ENCODE measurements around the gene FDX1.
"Not testable (repeated sequence)": the region's sequence is repeated elsewhere in the genome, so short reads cannot be mapped to it uniquely, and the experiment has no call there.

FDX1 gene

GRCh38 chr11:110429731-110430266 lies at the start of gene FDX1:
TSS of gene FDX1 (plus strand) at chr11:110429948. CDS start at chr11:110430121, 173 bp downstream.
- DNase-seq (ENCODE audit: low read depth in 2 of 3, low spot score in 2 of 3), result peak; percentile 66 to 82 (median 79)

GRCh38 chr11:110380836-110381622 lies 48.7 kb upstream of the FDX1 start:
- DNase-seq (ENCODE audit: low read depth in 2 of 3, low spot score in 2 of 3), result no peak

GRCh38 chr11:110388231-110388630 lies 41.5 kb upstream of the FDX1 start:
- not testable (repeated sequence) for DNase-seq (ENCODE audit: low read depth in 2 of 3, low spot score in 2 of 3)

DNA sequence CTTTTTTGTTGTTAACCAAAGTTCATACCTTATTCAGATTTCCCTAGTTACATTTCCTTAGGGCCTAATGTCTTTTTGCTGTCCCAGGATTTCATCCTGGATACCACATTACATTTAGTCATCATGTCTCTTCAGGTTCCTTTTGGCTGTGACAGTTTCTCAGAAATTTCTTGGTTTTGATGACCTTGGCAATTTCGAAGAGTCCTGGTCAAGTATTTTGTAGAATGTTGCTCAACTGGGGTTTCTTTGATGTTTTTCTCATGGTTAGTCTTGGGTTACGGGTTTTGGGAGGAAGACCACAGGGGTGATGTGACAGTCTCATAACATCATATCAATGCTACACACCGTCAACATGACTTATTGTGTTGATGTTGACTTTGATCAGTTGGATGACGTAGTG lies 39.8 kb upstream of the FDX1 start:
- no peak for DNase-seq (ENCODE audit: low read depth in 2 of 3, low spot score in 2 of 3)

GRCh38 chr11:110392056-110392455 lies 37.7 kb upstream of the FDX1 start:
- no peak for DNase-seq (ENCODE audit: low read depth in 2 of 3, low spot score in 2 of 3)

GRCh38 chr11:110397668-110398286 lies 32.0 kb upstream of the FDX1 start:
- DNase-seq (ENCODE audit: low read depth in 2 of 3, low spot score in 2 of 3), result not testable (repeated sequence)

DNA sequence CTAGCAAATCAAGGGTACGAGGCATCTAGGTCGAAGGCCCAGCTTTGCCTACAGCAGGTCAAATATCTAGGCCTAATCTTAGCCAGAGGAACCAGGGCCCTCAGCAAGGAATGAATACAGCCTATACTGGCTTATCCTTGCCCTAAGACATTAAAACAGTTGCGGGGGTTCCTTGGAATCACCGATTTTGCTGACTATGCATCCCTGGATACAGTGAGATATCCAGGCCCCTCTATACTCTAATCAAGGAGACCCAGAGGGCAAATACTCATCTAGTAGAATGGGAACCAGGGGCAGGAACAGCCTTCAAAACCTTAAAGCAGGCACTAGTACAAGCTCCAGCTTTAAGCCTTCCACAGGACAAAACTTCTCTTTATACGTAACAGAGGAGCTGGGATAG lies 26.2 kb upstream of the FDX1 start:
- DNase-seq (ENCODE audit: low read depth in 2 of 3, low spot score in 2 of 3), result not testable (repeated sequence)

DNA sequence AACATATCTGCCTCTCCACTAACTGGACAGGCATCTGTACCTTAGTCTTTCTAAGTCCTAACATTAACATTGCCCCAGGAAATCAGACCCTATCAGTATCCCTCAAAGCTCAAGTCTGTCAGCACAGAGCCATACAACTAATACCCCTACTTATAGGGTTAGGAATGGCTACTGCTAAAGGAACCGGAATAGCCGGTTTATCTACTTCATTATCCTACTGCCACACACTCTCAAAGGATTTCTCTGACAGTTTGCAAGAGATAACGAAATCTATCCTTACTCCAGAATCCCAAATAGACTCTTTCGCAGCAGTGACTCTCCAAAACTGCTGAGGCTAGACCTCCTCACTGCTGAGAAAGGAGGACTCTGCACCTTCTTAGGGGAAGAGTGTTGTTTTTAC lies 24.1 kb upstream of the FDX1 start:
- not testable (repeated sequence) for DNase-seq (ENCODE audit: low read depth in 2 of 3, low spot score in 2 of 3)

- DNase-seq (ENCODE audit: low read depth in 2 of 3, low spot score in 2 of 3), result no peak
These were observed 22.4 kb upstream of the FDX1 start for GRCh38 chr11:110407315-110407714.

DNA sequence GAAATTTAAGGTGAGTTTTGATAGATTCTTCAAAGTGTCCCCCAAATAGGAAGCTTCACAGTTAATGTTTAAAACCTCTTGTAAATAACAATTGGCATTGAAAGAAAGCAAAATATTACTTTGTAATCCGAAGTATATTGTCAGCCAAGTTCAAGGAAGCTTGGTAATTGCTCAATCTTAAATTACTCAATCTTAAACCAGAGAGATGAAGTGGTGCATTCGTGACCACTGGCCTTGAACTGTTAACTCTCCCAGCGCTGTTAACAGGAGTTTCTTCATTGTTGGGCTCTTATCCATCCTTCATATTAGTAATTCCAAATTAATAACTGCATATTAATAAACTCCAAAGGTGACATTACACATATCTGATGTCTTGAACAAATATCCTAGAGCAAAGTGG lies 20.6 kb upstream of the FDX1 start:
- no peak for DNase-seq (ENCODE audit: low read depth in 2 of 3, low spot score in 2 of 3)

DNA sequence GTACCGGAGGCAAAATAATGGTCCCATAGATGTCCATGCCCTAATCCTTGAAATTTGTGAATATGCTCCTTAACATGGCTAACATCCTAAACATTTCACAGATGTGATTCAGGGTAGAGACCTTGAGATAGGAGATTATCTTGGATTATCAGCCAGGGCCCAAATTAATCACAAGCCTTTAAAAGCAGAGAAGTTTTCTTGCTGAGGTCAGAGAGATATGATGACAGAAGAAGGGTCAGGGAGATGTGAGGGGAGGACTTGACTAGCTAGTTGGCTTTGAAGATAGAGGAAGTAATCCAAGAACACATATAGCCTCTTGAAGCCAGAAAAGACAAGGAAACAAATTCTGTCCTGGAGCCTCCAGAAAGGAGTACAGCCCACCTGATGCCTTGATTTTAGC lies 19.1 kb upstream of the FDX1 start:
- DNase-seq (ENCODE audit: low read depth in 2 of 3, low spot score in 2 of 3), result no peak

DNA sequence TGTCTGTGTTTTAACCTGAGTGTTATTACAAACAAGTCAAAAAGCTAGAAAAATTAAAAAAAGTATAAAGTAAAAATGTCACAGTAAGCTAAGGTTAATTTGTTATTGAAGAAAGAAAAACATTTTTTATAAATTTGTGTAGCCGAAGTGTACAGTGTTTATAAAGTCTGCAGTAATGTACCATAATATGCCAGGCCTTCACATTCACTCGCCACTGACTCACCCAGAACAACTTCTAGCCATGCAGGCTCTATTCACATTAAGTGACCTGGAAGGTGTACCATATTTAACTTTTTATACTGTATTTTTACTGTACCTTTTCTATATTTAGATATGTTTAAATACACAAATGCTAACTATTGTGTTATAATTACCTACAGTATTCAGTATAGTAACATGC lies 14.7 kb upstream of the FDX1 start:
- DNase-seq (ENCODE audit: low read depth in 2 of 3, low spot score in 2 of 3), result no peak

DNA sequence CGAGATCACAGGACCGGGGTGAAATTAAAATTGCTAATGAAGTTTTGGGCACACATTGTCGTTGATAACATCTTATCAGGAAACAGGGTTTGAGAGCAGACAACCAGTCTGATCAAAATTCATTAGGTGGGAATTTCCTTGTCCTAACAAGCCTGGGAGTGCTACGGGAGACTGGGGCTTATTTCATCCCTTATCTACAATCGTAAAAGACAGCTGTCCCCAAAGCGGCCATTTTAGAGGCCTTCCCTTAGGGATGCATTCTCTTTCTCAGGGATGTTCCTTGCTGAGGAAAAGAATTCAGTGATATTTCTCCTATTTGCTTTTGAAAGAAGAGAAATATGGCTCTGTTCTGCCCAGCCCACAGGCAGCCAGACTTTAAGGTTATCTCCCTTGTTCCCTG lies 8.1 kb upstream of the FDX1 start:
- not testable (repeated sequence) for DNase-seq (ENCODE audit: low read depth in 2 of 3, low spot score in 2 of 3)

DNA sequence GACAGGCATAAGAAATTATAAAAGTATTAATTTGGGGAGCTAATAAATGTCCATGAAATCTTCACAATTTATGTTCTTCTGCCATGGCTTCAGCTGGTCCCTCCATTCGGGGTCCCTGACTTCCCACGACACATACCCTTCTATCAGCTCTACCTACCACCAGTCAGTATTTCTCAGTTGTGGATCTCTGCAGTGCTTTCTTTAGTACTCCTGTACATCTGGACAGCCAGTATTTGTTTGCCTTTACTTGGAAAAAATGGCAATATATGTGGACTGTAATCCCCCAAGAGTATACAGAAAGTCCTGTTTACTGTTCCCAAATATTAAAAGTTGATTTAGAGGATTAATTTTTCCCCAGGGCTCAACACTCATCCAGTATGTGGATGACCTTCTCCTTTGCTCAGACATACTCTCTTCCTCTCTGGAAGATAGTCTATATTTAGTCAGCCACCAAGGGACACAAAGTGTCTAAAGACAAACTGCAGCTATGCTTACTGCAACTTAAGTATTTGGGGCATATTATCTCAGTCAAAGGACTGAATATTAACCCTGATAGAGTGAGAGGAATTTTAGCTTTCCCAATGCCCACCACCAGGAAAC lies 7.3 kb upstream of the FDX1 start:
- no peak for DNase-seq (ENCODE audit: low read depth in 2 of 3, low spot score in 2 of 3)

- no peak for DNase-seq (ENCODE audit: low read depth in 2 of 3, low spot score in 2 of 3)
These were observed 4.8 kb upstream of the FDX1 start for GRCh38 chr11:110424775-110425444.

DNA sequence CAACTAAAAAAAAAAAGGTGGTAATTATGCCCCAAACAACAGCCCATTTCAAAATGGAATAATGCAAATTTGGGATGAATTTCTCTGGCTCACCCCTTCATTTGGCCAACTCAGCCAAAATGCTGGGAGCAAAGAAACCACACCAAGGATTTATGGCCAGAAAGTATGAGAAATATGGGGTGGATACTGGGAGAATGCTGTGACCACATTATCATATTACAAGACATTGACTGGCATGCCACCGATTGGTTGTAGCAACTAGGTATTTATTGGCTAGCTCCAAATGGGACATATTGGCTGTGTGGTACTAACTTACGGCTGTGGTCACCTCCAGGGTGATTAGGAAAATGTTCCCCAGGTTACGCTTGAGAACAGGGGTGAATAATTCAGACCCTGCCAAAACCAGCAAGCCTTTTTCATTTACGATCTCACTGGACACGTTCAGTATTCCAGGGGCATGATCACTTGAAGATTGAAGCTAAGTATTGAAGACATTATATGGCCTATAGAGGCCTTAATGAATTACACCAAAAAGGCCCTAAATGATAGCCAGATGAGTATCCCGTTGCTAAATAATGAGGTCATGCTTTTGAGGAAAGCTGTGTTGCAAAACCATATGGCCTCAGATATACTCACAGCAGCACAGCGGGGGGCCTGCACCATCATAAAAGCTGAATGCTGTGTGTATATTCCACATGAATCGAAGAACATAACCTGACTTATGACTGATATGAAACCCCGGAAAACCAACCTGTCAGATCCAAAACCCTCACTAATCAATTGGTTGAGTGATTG lies 3.8 kb upstream of the FDX1 start:
- no peak for DNase-seq (ENCODE audit: low read depth in 2 of 3, low spot score in 2 of 3)

DNA sequence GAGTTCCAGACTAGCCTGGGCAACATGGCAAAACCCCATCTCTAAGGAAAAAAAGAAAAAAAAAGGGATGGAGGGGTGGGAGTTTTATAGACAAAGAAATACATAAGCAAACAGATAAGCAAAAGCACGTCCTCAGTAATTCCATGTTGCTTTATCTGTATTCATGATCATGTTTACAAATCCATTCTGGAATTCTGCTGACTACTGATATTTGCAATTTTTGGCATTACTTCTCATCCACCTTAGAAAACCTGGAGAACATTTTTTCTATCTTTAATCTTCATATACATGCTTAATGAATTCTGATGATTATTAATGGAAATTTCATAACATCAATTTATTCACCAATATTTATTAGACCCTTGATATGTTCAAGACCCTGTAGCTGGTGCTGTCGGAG lies 1.7 kb upstream of the FDX1 start:
- no peak for DNase-seq (ENCODE audit: low read depth in 2 of 3, low spot score in 2 of 3)

DNA sequence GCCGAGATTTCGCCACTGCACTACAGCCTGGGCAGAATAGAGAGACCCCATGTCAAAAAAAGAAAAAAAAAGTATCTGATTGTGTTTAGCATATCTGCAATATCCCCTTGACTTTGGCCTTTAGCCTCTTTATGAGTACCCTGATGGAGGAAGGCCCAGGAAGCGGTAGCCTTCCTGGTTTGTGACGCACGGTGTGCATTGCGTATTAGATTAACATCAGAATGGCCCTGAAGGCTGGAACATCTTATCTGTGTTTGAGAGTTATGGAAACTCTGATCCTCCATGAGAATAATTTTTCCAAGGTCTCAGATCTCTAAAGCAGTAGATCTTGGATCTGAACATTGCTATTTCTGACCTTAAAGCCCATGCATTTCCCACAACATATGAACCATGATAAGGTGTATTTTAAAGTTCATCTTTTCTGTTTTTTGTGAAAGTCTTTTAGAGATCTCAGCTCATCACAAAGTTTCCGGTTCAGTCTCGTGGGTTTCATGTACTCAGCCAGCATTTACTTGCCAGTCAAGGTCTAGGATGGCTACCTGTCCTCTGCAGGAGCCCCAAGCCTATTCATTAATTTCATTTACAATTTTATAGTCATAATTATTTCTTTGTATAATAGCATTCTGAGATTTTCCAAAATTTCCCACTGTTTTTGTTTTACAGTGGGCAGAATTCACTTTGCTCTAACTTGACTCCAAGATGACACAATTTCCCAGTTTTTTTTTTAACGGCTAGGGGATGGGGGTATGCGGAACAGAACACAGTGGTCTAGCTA lies 605 bp upstream of the FDX1 start:
- no peak for DNase-seq (ENCODE audit: low read depth in 2 of 3, low spot score in 2 of 3)

GRCh38 chr11:110430267-110431050 lies 711 bp downstream of the FDX1 start:
- peak; percentile 4 to 13 (median 10) for DNase-seq (ENCODE audit: low read depth in 2 of 3, low spot score in 2 of 3)
